Amygdala (tissue), 56 donors: ENCODE data around the gene SLC19A1.

Experiments used
- DNase-seq, 56 donors: peaks; one replicate each; lab custom pipeline; 2025; lab: John Stamatoyannopoulos, UW

Gene SLC19A1

GRCh38 chr21:45523411-45524101, 18.7 kb downstream of the SLC19A1 start:
- no peak for DNase-seq

GRCh38 chr21:45522986-45523385, 19.3 kb downstream of the SLC19A1 start:
- no peak for DNase-seq

- no peak for DNase-seq
Observed at GRCh38 chr21:45522381-45522780, 19.9 kb downstream of the SLC19A1 start.

GRCh38 chr21:45521241-45521640, 21.0 kb downstream of the SLC19A1 start:
- DNase-seq: no peak

GRCh38 chr21:45519182-45519581, 23.1 kb downstream of the SLC19A1 start:
- no peak for DNase-seq

GRCh38 chr21:45518742-45519141, 23.5 kb downstream of the SLC19A1 start:
- DNase-seq: no peak

- DNase-seq: no peak
Observed at GRCh38 chr21:45517249-45518065, 24.8 kb downstream of the SLC19A1 start.

GRCh38 chr21:45516671-45517151, 25.5 kb downstream of the SLC19A1 start:
- DNase-seq: no peak

GRCh38 chr21:45516071-45516670, 26.1 kb downstream of the SLC19A1 start:
- DNase-seq: no peak

- no peak for DNase-seq
Observed at GRCh38 chr21:45515241-45516061, 26.8 kb downstream of the SLC19A1 start.

GRCh38 chr21:45514311-45515021, 27.8 kb downstream of the SLC19A1 start:
- DNase-seq: no peak

GRCh38 chr21:45513741-45514310, 28.4 kb downstream of the SLC19A1 start:
- no peak for DNase-seq

GRCh38 chr21:45513003-45513717, 29.1 kb downstream of the SLC19A1 start:
- no peak for DNase-seq

GRCh38 chr21:45512626-45513002, 29.6 kb downstream of the SLC19A1 start:
- no peak for DNase-seq

- DNase-seq: no peak
Observed at GRCh38 chr21:45511661-45512431, 30.4 kb downstream of the SLC19A1 start.

GRCh38 chr21:45511007-45511406, 31.2 kb downstream of the SLC19A1 start:
- no peak for DNase-seq

- DNase-seq: no peak
Observed at GRCh38 chr21:45510466-45510955, 31.7 kb downstream of the SLC19A1 start.
